K562 (cell line): ENCODE results near the gene RNF151. TPM values are rescaled to one million over a fixed set of nuclear protein-coding genes. Genes with fewer than 3 reads are reported as not detected.
A peak's percentile ranks its signal among the peaks of the same experiment; 100 is the strongest.

Experiments
- CBX2 ChIP-seq: fragments of 200-600 bp; sonication (generic); IDR thresholded peaks from one replicate; pipeline ENCODE4 v1.6.1; 2012; ENCODE audit warnings: mild to moderate bottlenecking, low read length, inconsistent platforms; ENCODE audit not compliant: insufficient read depth, poor library complexity, severe bottlenecking
- CCAR2 ChIP-seq: fragments of 200-400 bp; formaldehyde crosslinking; IDR thresholded peaks from 2 replicates; pipeline ENCODE4 v1.6.1; 2017; ENCODE audit warnings: mild to moderate bottlenecking, low read depth, low read length
- EGR1 ChIP-seq: fragments of 450-650 bp; conservative IDR thresholded peaks from 2 replicates; pipeline ENCODE4 v1.6.1; 2017; ENCODE audit warnings: mild to moderate bottlenecking
- GATA2 ChIP-seq: sonication (generic); formaldehyde crosslinking; IDR thresholded peaks from 2 replicates; pipeline ENCODE4 v1.4.0; 2020; ENCODE audit warnings: mild to moderate bottlenecking, missing genetic modification reagents
- HDAC3 ChIP-seq: fragments of 450-650 bp; IDR thresholded peaks from 2 replicates; pipeline ENCODE4 v1.6.1; 2018; ENCODE audit warnings: borderline replicate concordance, mild to moderate bottlenecking, moderate library complexity; ENCODE audit not compliant: partially characterized antibody
- HIVEP1 ChIP-seq: fragments of 250-450 bp; sonication (Bioruptor Pico); IDR thresholded peaks from 2 replicates; pipeline ENCODE4 v1.4.0; 2020; ENCODE audit warnings: mild to moderate bottlenecking
- HNRNPK ChIP-seq: fragments of 200-400 bp; formaldehyde crosslinking; IDR thresholded peaks from one replicate; pipeline ENCODE4 v1.6.1; 2018; ENCODE audit warnings: mild to moderate bottlenecking, low read depth, low read length; ENCODE audit not compliant: poor library complexity, severe bottlenecking
- HSF4 ChIP-seq: fragments of 250-450 bp; sonication (Bioruptor Pico); IDR thresholded peaks from 2 replicates; pipeline ENCODE4 v2.1.2; 2022; ENCODE audit warnings: mild to moderate bottlenecking, moderate library complexity, borderline replicate concordance
- KLF13 ChIP-seq: fragments of 450-650 bp; IDR thresholded peaks from 2 replicates; pipeline ENCODE4 v1.6.1; 2016; ENCODE audit warnings: missing genetic modification characterization, low read depth, mild to moderate bottlenecking, missing compliant biosample characterization, moderate library complexity, borderline replicate concordance
- MYC ChIP-seq, 2 experiments: fragments of 250-450 bp in 1 of 2; sonication (Bioruptor Pico) in 1 of 2; IDR thresholded peaks; 2 replicates each; pipeline versions ENCODE4 v1.5.1 to v1.6.1; 2012 to 2021; ENCODE audit warnings: low read depth in 2 of 2, borderline replicate concordance in 1 of 2, improper control_type of control experiment in 1 of 2, low read length in 1 of 2, mild to moderate bottlenecking in 1 of 2, moderate library complexity in 1 of 2
- PYGO2 ChIP-seq: fragments of 450-650 bp; IDR thresholded peaks from 2 replicates; pipeline ENCODE4 v1.6.1; 2016; ENCODE audit warnings: mild to moderate bottlenecking, missing genetic modification characterization, moderate library complexity, missing compliant biosample characterization
- RCOR1 ChIP-seq, 2 experiments: IDR thresholded peaks; 2 replicates each; pipeline ENCODE4 v1.6.1; 2012; ENCODE audit warnings: low read depth in 2 of 2, low read length in 2 of 2, borderline replicate concordance in 1 of 2, improper control_type of control experiment in 1 of 2
- TCFL5 ChIP-seq: fragments of 250-450 bp; sonication (Bioruptor Pico); conservative IDR thresholded peaks from 2 replicates; pipeline ENCODE4 v1.6.1; 2021; ENCODE audit warnings: mild to moderate bottlenecking, moderate library complexity, matching md5 sums
- TEAD1 ChIP-seq, 2 experiments: fragments of 450-650 bp in 1 of 2; sonication (generic) in 1 of 2; formaldehyde crosslinking; IDR thresholded peaks; 2 replicates each; pipeline versions ENCODE4 v1.4.0 to v1.8.0; 2020 to 2022; ENCODE audit warnings: mild to moderate bottlenecking in 2 of 2, missing genetic modification reagents in 1 of 2
- YBX1 ChIP-seq: fragments of 450-650 bp; IDR thresholded peaks from 2 replicates; pipeline ENCODE4 v1.7.1; 2016; ENCODE audit warnings: mild to moderate bottlenecking
- ZC3H8 ChIP-seq: fragments of 450-650 bp; IDR thresholded peaks from 2 replicates; pipeline ENCODE4 v1.6.1; 2017
- ZNF146 ChIP-seq: IDR thresholded peaks from one replicate; pipeline ENCODE4 v1.6.1; 2018; ENCODE audit warnings: missing compliant biosample characterization; ENCODE audit not compliant: unreplicated experiment
- ZNF316 ChIP-seq: fragments of 450-650 bp; IDR thresholded peaks from 2 replicates; pipeline ENCODE4 v1.6.1; 2016
- ZNF695 ChIP-seq: fragments of 450-650 bp; formaldehyde crosslinking; IDR thresholded peaks from 2 replicates; pipeline ENCODE4 v1.4.0; 2020; ENCODE audit warnings: mild to moderate bottlenecking, moderate library complexity
- polyA plus RNA-seq, 8 experiments: library from polyadenylated mRNA; depleted of rRNA in 4 of 8; stranded (reverse) in 5 of 8; unstranded in 3 of 8; fragments of >200 nt; fragmentation: Nextera tagmentation in 2 of 8; fragmentation: Illumina TruSeq in 1 of 8; extraction: Ambion mirVana in 2 of 8; extraction: Trizol in 1 of 8; gene quantifications; 2 replicates each; pipeline versions ENCODE4 v1.2.1 to v1.2.3, GENCODE V29; 2011 to 2014; ENCODE audit warnings: inconsistent platforms in 1 of 8, missing spikeins in 1 of 8
- total RNA-seq, 7 experiments: library from RNA; depleted of rRNA in 6 of 7; stranded (reverse); fragments of >200 nt in 6 of 7; fragmentation: Illumina TruSeq in 2 of 7; extraction: Trizol in 2 of 7; gene quantifications; 2 replicates each; pipeline versions ENCODE4 v1.2.1 to v1.2.3, GENCODE V29; 2011 to 2021; ENCODE audit warnings: low replicate concordance in 1 of 7
- TF ChIP-seq, protein P1 (sequence below), 2 experiments: fragments of 450-650 bp; conservative IDR thresholded peaks; 2 replicates each; pipeline ENCODE4 v1.6.1; 2017; ENCODE audit warnings: mild to moderate bottlenecking in 2 of 2, moderate library complexity in 2 of 2
- TF ChIP-seq, protein P2 (sequence below): fragments of 450-650 bp; IDR thresholded peaks from 2 replicates; pipeline ENCODE4 v1.6.1; 2017; ENCODE audit warnings: antibody characterized with exemption, mild to moderate bottlenecking

RNF151 gene
- total and polyA plus RNA-seq, 9 of the 15 experiments (the other 6 are each of a cell fraction or from before 2014, with no cell fraction given) = not detected

DNA sequence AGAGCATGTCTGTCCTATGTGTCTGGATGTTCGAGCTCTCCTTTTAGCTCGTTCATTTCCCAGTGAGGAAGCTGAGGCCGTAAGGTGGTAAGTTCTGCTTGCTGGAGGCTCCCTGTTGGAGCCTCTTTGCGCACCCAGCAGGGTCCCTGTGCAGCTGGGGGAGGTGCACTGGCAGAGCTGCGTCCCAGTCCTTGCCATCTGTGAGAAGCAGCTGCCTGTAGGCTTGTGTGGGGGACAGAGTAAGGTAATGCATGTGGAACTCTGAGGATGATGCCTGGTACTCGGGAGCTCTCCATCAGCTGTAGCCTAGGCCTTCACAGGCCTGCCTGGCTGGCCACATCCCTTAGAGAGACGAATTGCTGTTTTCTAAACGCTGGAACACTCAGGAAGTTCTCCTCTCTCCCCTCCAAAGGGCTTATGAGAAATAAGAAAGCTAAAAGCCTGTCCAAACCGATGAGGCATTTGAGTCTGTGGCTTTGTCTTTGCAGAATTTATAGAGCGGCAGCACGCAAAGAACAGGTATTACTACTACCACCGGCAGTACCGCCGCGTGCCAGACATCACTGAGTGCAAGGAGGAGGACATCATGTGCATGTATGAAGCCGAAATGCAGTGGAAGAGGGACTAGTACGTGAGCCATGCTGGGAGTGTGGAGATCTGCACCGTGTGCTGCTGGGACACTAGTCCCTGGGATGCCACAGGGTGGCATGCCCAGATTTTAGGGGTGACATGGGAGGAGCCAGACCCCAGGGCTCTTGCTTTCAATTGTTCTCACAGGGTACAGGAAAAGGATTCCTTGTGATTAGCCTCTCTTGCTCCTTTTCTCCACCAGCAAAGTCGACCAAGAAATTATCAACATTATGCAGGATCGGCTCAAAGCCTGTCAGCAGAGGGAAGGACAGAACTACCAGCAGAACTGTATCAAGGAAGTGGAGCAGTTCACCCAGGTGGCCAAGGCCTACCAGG, 5.7 kb upstream of the RNF151 start (continued):
- no peak; the same call in 1 of the 2 replicates for TF ChIP-seq MYC (IDR thresholded peaks at IDR 0.05; ENCODE audit: low read depth, low read length)
- TF ChIP-seq MYC (CRISPR knock-in tag; IDR thresholded peaks at IDR 0.05; ENCODE audit: borderline replicate concordance, low read depth) = peak; percentile 63; the same call in 1 of the 2 replicates
- TF ChIP-seq, protein P1, sequence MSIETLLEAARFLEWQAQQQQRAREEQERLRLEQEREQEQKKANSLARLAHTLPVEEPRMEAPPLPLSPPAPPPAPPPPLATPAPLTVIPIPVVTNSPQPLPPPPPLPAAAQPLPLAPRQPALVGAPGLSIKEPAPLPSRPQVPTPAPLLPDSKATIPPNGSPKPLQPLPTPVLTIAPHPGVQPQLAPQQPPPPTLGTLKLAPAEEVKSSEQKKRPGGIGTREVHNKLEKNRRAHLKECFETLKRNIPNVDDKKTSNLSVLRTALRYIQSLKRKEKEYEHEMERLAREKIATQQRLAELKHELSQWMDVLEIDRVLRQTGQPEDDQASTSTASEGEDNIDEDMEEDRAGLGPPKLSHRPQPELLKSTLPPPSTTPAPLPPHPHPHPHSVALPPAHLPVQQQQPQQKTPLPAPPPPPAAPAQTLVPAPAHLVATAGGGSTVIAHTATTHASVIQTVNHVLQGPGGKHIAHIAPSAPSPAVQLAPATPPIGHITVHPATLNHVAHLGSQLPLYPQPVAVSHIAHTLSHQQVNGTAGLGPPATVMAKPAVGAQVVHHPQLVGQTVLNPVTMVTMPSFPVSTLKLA (conservative IDR thresholded peaks at IDR 0.05) = 0 out of 4 replicates have a peak, but pooled peaks of 1 of the 2 experiments have one; percentile 31
- no peak for TF ChIP-seq HIVEP1 (CRISPR knock-in tag)
- TF ChIP-seq CBX2 = no peak
- no peak for TF ChIP-seq HSF4
- no peak for TF ChIP-seq KLF13
- no peak for TF ChIP-seq TCFL5 (CRISPR knock-in tag)
- no peak for TF ChIP-seq YBX1
- TF ChIP-seq HDAC3 = no peak
- 0 out of 2 replicates have a peak, but pooled peaks have one; percentile 52 for TF ChIP-seq ZNF695
- no peak for TF ChIP-seq HNRNPK
- peak; percentile 51 to 68; a peak in 2 of 4 replicates for TF ChIP-seq TEAD1 (CRISPR knock-in tag; IDR thresholded peaks at IDR 0.05)
- TF ChIP-seq GATA2 (CRISPR knock-in tag) = no peak
- TF ChIP-seq CCAR2 = 0 out of 2 replicates have a peak, but pooled peaks have one; percentile 29
- TF ChIP-seq RCOR1 (IDR thresholded peaks at IDR 0.05; ENCODE audit: borderline replicate concordance in 1 of 2, low read depth in 2 of 2, low read length in 2 of 2) = no peak
- TF ChIP-seq ZC3H8 = no peak
- TF ChIP-seq ZNF146 (CRISPR knock-in tag) = no peak
- no peak for TF ChIP-seq PYGO2 (tag)
- TF ChIP-seq, protein P2, sequence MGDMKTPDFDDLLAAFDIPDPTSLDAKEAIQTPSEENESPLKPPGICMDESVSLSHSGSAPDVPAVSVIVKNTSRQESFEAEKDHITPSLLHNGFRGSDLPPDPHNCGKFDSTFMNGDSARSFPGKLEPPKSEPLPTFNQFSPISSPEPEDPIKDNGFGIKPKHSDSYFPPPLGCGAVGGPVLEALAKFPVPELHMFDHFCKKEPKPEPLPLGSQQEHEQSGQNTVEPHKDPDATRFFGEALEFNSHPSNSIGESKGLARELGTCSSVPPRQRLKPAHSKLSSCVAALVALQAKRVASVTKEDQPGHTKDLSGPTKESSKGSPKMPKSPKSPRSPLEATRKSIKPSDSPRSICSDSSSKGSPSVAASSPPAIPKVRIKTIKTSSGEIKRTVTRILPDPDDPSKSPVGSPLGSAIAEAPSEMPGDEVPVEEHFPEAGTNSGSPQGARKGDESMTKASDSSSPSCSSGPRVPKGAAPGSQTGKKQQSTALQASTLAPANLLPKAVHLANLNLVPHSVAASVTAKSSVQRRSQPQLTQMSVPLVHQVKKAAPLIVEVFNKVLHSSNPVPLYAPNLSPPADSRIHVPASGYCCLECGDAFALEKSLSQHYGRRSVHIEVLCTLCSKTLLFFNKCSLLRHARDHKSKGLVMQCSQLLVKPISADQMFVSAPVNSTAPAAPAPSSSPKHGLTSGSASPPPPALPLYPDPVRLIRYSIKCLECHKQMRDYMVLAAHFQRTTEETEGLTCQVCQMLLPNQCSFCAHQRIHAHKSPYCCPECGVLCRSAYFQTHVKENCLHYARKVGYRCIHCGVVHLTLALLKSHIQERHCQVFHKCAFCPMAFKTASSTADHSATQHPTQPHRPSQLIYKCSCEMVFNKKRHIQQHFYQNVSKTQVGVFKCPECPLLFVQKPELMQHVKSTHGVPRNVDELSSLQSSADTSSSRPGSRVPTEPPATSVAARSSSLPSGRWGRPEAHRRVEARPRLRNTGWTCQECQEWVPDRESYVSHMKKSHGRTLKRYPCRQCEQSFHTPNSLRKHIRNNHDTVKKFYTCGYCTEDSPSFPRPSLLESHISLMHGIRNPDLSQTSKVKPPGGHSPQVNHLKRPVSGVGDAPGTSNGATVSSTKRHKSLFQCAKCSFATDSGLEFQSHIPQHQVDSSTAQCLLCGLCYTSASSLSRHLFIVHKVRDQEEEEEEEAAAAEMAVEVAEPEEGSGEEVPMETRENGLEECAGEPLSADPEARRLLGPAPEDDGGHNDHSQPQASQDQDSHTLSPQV = no peak
- no peak for TF ChIP-seq EGR1
- TF ChIP-seq ZNF316 = no peak
